ENCODE data around the gene ANKFN1.

- TF ChIP-seq, protein P1, sequence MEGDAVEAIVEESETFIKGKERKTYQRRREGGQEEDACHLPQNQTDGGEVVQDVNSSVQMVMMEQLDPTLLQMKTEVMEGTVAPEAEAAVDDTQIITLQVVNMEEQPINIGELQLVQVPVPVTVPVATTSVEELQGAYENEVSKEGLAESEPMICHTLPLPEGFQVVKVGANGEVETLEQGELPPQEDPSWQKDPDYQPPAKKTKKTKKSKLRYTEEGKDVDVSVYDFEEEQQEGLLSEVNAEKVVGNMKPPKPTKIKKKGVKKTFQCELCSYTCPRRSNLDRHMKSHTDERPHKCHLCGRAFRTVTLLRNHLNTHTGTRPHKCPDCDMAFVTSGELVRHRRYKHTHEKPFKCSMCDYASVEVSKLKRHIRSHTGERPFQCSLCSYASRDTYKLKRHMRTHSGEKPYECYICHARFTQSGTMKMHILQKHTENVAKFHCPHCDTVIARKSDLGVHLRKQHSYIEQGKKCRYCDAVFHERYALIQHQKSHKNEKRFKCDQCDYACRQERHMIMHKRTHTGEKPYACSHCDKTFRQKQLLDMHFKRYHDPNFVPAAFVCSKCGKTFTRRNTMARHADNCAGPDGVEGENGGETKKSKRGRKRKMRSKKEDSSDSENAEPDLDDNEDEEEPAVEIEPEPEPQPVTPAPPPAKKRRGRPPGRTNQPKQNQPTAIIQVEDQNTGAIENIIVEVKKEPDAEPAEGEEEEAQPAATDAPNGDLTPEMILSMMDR (IDR thresholded peaks at IDR 0.05), result no peak
- TF ChIP-seq POLR2A (IDR thresholded peaks at IDR 0.05), result no peak
Observed at GRCh38 chr17:56119936-56120335, 33.3 kb upstream of the ANKFN1 start.

Measured in body of pancreas (tissue), 4 donors.